Measurements from ENCODE around the gene BEAN1.
"Not testable (repeated sequence)": the region's sequence is repeated elsewhere in the genome, so short reads cannot be mapped to it uniquely, and the experiment has no call there.

- TF ChIP-seq CTCF (conservative IDR thresholded peaks at IDR 0.05; ENCODE audit: low read depth in 2 of 2); POLR2AphosphoS5 (IDR thresholded peaks at IDR 0.05; ENCODE audit: low read depth); EZH2 (IDR thresholded peaks at IDR 0.05; ENCODE audit: low read depth, unreplicated experiment): not testable (repeated sequence)
Observed at GRCh38 chr16:66453230-66453629, 26.1 kb downstream of the BEAN1 start.

Measured in GM23338 (cell line).